Middle frontal gyrus (tissue), 1 donor: ENCODE results near the gene RGS17.

Experiments used
- DNase-seq: peaks from one replicate; pipeline ENCODE4 v3.0.0-alpha.2; 2015; ENCODE audit warnings: low spot score; ENCODE audit errors: extremely low spot score

RGS17 gene

GRCh38 chr6:153085239-153085638, 45.8 kb downstream of the RGS17 start:
- no peak for DNase-seq

GRCh38 chr6:153084393-153084792, 46.7 kb downstream of the RGS17 start:
- DNase-seq: no peak

GRCh38 chr6:153083869-153084268, 47.2 kb downstream of the RGS17 start:
- DNase-seq: no peak

DNA sequence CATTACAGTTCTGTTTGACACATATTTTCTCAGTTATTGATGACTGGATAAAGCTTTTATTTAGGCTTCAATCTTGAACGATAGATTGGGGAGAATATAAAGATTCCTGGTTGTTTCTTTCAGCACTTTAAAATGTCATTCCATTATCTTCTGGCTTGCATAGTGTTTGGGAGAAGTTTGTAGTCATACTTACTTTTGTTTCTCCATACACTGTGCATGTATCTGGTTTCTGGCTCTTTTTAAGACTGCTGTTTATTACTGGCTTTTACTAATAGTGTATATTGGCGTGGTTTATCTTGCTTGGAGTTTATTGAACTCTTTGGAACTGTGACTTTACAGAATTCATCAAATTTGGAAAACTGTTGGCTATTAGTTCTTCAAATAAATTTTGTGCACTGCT, 49.2 kb downstream of the RGS17 start:
- DNase-seq: no peak

GRCh38 chr6:153076431-153076830, 54.7 kb downstream of the RGS17 start:
- no peak for DNase-seq

- DNase-seq: no peak
Measured at GRCh38 chr6:153074761-153075160, 56.3 kb downstream of the RGS17 start.

DNA sequence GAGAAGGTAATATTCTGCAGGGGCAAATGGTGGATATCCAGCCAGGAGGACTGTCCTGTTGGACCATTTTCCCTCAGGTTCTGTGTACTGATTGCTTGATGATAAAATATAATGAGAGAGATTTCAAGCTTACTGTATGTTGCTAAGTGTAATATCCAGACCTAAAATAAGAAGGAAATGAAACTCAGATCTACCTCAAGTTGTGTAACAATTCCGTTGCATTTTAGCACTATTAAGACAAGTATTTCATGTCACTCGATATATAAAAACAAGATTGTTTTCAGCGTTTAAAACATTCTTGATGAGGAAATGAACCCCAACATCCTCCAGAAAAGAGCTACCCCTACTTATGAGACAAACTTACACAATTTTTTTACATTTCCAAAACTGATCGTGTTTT, 57.2 kb downstream of the RGS17 start:
- DNase-seq: no peak

- DNase-seq: no peak
Measured at GRCh38 chr6:153070756-153071155, 60.3 kb downstream of the RGS17 start.

GRCh38 chr6:153069897-153070296, 61.2 kb downstream of the RGS17 start:
- DNase-seq: no peak

DNA sequence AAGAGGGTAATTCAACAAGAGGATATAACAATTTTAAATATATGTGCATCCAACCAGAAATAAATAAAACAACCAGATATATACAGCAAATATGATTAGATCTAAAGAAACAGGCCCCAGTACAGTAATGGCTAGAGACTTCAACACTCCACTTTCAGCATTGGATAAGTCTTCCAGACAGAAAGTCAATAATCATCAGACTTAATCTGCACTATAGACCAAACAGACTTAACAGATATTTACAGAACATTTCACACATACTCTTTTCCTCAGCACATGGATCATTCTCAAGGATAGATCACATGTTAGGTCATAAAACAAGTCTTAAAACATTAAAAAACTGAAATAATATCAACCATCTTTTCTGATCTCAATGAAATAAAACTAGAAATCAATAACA, 65.9 kb downstream of the RGS17 start:
- no peak for DNase-seq

DNA sequence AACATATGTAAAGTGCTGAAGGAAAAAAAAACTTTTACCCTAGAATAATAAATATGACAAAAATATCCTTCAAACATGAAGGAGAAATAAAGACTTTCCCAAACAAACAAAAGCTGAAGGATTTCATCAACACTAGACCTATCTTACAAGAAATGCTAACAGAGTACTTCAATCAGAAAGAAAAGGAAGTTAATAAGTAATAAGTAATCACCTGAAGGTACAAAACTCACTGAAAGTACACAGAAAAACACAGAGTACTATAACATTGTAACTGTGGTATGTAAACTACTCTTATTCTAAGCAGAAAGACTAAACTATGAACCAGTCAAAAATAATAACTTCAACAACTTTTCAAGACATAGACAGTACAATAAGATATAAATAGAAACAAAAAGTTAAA, 67.1 kb downstream of the RGS17 start:
- no peak for DNase-seq

- no peak for DNase-seq
Measured at GRCh38 chr6:153062516-153062915, 68.6 kb downstream of the RGS17 start.

- DNase-seq: no peak
Measured at GRCh38 chr6:153059757-153060156, 71.3 kb downstream of the RGS17 start.

DNA sequence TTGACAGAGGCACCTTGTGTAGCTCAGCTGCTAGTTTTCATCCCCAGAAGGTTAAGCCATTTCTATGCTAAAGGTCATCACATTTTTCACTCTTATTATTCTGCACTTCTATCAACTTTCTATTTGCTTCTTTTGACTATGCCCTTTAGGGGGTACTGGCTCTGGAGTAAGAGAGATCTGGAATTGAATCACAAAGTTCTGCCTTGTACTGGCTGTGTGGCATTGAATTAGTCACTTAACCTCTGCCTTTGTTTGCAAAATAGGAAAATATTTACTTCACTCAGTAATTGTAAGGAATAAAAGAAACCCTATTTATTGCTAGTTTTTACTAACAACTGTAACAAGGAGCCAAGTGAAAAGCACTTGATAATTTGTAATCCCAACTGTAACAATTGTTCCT, 71.8 kb downstream of the RGS17 start:
- no peak for DNase-seq

- DNase-seq: no peak
Measured at GRCh38 chr6:153058909-153059308, 72.2 kb downstream of the RGS17 start.

DNA sequence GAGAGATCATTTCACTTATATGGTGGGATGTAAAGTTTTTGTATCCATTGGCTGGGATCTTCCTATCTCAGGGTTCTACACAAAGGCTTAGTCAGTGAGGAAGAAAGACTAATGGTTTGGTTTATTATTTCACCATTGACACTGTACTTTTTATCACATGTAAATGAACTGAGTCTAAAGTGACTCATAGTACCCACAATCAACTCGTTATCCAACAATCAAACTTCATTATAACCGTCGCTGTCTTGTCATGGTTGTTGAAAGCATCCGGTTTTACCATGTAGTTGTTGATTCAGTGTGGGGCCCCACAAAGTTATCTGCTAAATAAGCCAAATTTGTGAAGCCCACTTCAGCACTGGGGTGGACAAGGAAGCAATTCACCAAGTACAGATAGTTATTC, 72.8 kb downstream of the RGS17 start:
- no peak for DNase-seq

- no peak for DNase-seq
Measured at GRCh38 chr6:153056308-153056707, 74.8 kb downstream of the RGS17 start.

DNA sequence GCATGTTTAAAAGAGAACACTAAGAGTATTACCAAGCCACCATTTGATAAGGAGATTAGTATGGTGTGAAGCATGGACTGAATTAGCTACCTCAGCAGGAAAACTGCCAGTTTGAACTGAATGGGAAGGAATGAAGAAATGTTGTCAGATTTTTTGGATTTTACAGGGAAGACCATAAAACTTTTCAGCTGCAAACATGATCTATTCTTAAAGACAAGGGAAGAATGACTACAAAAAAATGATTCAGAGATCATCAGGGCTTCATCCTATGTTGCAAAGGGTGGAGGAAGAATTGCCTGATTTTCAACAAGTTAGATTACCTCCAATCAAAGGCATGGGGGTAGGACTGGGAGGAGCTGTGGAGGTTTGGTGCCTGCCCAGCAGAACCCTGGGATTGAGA, 79.3 kb downstream of the RGS17 start:
- DNase-seq: no peak

DNA sequence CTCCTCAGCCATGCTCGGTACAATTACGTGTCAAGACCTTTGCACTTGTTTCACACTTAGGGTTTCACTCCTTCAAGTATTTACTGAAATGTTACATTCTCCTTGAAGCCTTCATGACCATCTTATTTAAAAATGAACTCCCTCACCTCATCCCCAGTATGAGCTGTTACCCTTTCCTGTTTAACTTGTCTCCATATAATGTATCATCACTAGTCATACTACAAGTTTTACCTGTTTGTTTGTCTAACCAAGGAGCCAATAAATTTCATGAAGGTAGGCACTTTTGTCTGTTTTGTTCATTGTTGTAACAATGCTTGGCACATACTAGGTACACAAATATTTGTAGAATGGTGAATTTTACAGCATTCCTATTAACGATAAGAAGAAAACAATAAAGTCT, 82.5 kb downstream of the RGS17 start:
- DNase-seq: no peak

DNA sequence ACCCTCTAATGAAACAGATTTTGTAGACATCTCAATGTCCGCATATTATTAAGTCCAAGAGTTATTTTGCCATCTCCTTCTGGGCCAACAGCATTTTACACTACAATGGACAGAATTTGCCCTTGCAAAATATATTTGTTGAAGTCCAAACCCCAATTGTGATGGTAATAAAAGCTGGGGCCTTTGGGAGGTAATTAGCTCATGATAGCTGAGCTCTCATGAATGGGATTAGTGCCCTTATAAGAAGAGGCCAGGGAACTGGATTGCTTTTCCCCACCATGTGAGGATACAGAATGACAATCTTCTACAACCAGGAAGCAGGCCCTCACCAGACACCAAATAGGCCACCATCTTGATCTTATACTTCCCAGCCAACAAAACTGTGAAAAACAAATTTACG, 83.7 kb downstream of the RGS17 start:
- DNase-seq: no peak

DNA sequence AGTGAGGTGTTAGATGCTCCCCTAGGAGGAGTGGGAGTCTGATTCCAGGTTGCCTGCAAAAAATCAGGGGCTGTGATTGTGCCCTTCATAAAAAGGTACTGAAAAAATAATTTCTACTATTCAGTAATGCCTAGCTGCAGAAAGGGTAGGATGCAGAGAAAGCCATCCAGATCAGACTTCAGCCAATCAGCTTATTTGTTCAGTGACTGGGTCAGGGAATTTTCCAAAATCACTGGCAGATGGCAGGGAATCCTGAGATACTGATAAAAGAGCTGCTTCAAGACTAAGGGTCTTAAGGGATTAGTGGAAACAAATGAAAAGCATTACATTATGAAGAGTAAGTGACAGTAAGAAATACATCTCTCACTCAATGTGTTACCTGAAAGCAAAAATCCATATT, 85.8 kb downstream of the RGS17 start:
- no peak for DNase-seq

DNA sequence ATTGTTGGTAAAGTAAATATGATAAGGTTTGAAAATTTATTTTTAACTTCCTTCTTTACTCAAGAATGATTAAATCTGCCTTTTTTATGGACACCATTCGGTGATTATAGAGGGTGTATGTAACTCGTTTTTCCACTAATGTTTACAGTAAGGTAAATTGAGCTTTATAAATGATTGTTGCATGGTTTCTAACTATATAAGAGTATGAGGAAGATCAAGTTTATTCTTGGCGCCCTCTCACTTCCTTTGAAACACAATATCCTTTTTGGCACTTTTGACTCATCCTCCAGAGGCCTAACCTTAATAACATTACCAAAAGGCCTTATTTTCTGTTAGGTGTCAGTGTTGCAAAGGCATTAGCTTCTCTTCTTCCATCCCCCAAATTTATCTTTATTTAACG, 86.8 kb downstream of the RGS17 start:
- DNase-seq: no peak

DNA sequence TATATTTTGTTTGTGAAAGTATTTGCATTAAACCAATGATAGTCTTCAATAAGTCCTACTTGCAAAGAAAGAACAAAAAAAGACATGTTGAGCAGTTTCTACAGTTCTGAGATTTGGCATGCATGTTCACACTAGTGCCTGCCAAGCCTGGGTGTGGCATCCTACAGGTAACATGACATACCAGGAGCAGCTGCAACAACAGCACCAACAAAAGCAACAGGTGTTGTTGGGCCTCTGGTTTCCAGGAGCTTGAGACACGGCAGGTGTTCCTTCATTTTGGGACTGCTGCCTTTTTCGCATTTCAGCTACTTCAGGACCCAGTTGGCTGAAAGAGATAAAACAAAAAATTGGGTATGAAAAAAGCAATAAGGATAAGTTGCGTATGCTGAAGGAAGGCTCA, 87.4 kb downstream of the RGS17 start:
- no peak for DNase-seq

DNA sequence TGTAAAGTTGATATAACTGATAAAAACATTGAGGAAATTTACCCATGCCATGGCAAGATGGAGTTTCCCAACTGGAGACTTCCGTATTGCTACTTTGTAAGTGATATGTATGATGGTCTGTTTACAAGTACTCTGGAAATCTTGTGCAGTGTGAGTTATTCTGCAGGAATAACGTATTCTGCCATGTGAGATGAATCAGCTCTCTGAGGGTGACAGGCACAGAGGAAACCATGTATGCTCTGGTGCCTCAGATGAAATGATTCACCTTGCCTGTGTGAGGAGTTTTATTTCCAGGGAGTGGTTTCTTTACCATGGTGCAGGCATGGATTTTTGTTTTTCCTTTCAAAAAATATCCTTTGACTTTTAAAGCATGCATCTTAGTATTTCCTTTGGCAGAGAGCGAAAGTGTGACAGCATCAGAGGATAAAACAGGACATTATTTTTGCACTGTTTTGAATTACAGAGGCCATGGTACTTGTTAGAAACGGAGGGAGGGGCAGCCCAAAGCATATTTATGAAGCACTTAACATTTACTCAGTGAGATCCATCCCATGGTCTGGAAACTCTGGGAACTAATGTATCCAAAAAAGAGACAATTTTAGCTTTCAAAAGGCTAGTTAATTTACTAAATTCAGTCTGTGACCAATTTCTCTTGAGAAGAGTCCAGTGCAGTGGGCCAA, 92.6 kb downstream of the RGS17 start:
- DNase-seq: no peak
